GM19324 (cell line): ENCODE data around the gene RAD51B.

Experiments used
- ATAC-seq: cut with Tn5 transposase; IDR thresholded peaks from one replicate; pipeline ENCODE4 v1.9.1; 2021; ENCODE audit warnings: mild to moderate bottlenecking, moderate library complexity; ENCODE audit not compliant: unreplicated experiment, low FRiP score

Gene RAD51B

GRCh38 chr14:68363843-68364767 lies 544.5 kb downstream of the RAD51B start:
- no peak for ATAC-seq

DNA sequence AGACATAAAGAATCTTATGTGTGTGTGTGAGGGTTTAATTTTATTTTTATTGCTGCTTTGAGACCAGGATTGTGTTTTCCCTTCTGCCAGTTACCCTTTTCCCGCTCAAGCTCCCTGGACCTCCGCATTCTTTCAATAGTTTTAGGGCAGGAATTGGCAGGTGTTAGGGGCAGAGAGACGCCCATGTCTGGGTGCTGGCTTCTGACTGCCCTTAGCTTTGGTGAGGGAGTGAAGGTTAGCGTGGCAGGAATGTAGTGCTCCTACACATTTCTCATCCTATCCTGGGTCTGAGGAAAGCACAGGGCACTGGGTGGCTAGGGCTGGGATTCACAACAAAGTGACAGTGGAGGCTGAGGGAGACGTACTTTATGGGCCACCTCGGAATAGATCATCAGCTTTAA lies 545.2 kb downstream of the RAD51B start:
- no peak for ATAC-seq

DNA sequence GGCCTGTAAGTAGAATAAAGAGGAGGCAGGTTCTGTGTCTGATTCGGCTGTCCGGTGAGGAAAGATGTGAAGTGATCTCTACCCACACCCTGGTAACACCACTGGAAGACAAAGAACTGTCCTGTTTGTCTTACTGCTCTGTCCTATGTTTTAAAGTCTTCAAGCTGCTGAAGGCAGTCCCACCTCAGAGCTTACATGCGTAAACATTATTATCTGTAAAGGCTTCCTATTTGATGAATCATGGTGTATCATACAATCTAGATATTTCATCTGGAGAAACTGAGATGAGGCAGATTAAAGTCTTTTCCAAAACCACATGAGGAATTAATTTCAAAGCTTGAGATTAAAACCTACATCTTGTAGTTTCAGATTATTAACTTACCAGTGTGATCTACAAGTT lies 545.6 kb downstream of the RAD51B start:
- ATAC-seq, result no peak

DNA sequence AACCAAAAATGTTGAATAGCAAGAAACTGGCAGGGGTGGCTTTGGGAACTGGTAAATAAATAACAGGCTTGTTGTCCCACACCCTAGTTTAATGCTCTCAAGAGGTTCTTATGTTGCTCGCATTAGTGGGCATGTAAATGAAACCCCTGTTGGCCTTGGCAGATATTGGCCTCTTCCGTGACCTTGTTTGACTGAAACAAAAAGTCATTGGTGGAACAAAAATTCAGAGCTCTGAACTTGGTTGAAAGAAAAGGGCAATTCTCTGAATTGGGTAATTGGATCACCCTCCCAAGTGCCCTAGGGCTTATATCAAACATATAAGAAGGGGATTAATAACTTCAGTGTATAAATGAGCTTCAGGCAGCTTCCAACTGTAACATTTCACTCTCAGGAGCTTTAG lies 547.1 kb downstream of the RAD51B start:
- ATAC-seq, result no peak

- ATAC-seq, result no peak
These were observed 548.0 kb downstream of the RAD51B start for GRCh38 chr14:68367536-68367935.

- ATAC-seq, result no peak
These were observed 549.3 kb downstream of the RAD51B start for GRCh38 chr14:68368850-68369249.

DNA sequence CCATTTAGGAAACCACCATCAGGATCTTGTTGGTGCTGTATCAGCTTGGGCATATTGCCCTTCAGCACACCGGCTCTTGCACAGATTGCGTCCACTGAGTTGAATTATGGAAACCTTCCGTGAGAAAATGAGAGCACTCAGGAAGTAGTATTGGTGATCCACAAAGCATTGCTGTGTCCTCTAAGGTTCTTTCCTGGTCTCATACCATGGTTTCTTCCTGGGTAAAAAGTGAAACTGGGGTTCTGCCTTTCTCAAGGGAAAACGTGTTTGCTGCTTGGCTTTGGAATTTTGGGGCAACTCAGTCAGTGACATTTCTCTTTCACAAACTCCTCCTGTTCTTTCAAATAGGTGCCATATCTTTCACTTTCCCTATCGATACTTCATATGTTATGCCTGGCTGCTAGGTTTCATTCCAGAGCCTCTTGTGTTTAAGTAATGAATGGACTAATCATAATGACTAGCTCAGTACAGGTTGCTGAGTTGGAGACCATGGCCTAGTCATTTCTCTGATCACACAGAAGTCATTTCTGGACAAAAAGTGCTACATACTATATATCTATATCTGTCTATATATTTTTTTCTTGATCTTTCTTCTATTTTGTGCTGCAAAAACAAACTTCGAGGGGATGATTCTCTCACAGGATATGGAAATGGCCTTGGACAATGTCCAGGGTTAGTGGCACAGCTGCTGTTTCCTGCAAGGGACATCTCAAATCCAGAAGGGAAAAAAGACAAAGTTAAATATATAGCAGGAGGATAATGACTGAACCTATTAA lies 549.9 kb downstream of the RAD51B start:
- no peak for ATAC-seq

DNA sequence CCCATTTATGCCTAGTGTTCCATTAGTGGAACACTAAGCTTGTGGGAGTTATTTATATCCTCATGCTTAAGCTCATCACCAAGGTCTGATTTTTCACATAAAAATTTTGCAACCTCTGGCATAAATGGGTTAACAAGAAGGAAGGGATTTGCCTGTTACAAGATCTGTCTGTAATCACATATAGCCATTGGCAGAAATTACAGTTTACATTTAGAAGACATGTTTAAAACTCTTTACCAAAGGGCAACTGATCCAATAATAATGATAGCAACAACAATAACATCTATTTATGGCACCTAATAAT lies 550.4 kb downstream of the RAD51B start:
- ATAC-seq, result no peak

DNA sequence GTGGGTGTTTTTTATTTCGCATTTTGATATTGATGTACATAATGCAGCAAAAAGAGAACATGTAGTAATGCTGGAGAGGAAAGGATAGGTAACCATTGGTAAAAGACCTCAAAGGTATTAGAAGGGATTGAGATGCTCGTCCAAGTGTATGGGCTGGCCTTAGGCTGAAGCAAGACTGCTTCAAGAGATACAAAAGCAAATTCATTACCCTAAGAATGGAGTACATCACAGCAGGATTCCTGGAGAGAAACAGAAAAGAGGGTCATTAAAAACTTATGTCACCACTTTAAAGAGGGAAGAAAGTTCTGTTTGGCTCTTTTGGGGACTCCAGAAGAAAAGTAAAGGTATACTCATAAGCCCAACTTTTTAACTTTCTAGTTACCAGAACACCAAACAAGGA lies 552.8 kb downstream of the RAD51B start:
- ATAC-seq, result no peak

DNA sequence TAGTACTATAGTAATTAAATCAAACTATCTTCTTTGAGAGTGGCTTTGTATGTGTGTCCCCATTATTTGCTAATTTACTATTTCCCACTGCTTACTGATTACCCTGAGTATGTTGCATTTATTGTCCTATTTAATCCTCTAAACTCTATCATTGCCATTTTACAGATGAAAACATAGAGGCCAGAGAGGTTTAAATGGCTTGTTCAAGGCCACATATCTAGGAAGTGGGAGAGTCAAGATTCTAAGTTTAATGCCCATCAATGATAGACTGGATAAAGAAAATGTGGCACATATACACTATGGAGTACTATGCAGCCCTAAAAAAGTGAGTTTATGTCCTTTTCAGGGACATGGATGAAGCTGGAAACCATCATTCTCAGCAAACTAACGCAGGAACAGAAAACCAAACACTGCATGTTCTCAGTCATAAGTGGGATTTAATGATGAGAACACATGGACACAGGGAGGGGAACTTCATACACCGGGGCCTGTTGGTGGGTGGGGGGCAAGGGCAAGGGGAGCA lies 553.6 kb downstream of the RAD51B start:
- no peak for ATAC-seq

- no peak for ATAC-seq
These were observed 554.4 kb downstream of the RAD51B start for GRCh38 chr14:68373847-68374444.

GRCh38 chr14:68374682-68375081 lies 555.1 kb downstream of the RAD51B start:
- no peak for ATAC-seq

DNA sequence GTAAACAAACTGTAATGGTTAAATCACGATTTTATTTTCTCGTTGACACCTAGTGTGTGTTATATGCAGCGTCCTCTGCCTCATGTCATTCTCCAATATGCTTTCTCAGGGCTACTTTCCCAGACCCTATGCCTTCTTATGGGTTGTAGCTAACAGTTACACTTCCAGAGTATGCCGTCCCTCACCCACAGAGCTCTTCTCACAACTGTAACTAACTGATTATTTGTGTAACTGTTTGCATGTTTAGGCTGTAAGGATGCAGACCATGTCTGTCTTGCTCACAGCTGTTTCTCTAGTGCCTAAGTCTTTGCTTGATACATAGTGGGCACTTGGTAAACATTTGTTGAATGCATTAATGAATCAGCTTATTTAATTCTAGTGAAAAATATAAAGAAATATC lies 555.8 kb downstream of the RAD51B start:
- ATAC-seq, result no peak

DNA sequence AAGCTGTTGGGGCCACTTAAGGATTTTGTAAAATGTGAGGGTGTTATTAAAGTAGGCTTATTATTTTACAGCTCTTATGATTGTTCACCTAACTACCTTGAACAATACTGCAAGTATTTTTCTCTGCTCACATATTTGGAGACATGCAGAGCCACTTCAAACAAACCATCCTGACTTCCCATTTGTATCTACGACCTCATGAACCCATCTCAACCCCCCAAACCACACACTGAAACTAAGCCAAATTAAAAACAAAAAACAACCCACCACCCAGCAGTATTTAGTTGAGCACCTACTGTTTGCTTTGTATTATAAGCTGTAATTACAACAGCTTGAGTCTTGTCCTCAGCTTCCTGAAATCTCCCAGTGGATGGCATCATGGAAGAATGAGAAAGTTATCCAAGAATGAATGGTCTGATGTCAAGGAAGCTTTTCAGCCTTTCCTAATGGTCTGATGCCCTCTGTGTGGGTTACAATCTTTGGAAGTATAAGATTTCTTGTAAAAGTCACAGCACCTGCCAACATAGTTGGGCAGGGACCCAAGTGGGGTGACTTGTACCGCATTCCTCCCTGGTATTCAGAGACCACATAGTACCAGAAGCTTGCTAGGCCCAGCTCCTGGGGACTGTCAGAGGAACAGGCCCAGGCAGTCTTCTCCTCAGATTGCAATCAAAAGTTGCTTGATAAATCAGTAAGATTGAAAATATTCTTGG lies 556.6 kb downstream of the RAD51B start:
- ATAC-seq, result no peak

- ATAC-seq, result no peak
These were observed 557.4 kb downstream of the RAD51B start for GRCh38 chr14:68377006-68377405.

GRCh38 chr14:68377459-68377858 lies 557.9 kb downstream of the RAD51B start:
- no peak for ATAC-seq

DNA sequence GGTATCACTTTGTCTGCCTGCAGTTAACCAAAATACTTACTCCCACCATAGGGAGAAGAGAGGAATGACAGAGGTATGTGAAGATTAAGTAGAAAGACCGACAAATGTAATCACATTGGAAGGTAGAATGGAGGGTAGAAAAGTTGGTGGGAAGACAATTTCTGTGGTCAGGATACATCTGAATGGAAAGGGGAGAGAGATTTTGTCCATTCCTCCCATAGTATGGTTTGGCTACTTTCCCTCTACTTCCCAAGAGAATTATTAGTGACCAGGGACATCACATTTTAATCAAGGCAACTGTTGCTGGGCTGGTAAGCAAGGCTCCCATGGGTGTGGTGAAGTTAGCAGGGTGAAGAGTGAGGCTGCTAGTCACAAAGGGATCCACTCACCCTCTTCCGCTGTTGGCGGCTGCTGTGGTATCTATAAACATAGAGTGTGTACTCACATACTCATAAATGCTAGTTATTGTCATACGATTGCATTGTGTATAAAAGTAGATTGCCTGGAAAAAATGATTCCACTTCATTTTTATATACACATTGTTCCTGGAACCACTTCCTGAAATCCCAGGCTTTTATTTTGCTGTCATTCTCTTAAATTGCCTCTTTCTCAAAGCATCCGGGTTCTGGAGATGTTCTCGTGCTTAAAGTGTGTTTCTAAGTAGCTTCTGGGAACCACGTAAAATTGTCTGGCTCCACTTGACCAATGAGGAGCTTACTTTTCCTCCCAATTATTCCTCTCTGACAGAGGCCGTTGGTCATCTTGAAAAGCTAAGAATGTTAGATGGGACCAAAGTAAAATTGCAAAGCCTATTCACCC lies 560.1 kb downstream of the RAD51B start:
- ATAC-seq, result no peak

- ATAC-seq, result no peak
These were observed 560.8 kb downstream of the RAD51B start for GRCh38 chr14:68380329-68380741.

GRCh38 chr14:68384335-68384734 lies 564.8 kb downstream of the RAD51B start:
- ATAC-seq, result no peak

DNA sequence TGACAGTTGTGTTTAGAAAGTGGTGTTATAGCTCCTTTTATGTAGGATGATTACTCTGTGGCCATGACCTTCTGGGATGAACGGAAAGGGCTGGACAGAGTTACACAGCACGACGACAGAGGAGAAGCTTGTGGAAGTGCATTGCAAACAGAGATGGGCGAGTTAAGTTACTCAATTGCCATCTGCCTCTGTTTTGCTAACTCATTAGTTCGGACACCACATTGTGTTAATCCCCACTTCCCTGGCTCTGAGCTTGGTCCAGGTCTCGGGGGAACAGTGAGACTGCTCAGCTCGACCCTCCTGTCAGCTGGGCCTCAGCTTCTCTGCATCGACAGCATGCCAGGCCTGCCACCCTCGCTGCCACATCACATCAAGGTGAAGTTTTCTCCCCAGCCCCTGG lies 565.3 kb downstream of the RAD51B start:
- ATAC-seq, result no peak
